Inferior parietal cortex (tissue), 1 donor: Measurements from ENCODE around the gene TMEM121B.
A peak's percentile ranks its signal among the peaks of the same experiment; 100 is the strongest.
"Not testable (repeated sequence)": the region's sequence is repeated elsewhere in the genome, so short reads cannot be mapped to it uniquely, and the experiment has no call there.

Experiments used
- DNase-seq: peaks from one replicate; pipeline ENCODE4 v3.0.0-alpha.2; 2016; ENCODE audit errors: extremely low spot score

TMEM121B gene

GRCh38 chr22:17121233-17122195 is at the start of gene TMEM121B:
Gene TMEM121B, minus strand, starts transcription at chr22:17121360. Its CDS starts 233 bp downstream, at chr22:17121127.
- DNase-seq = no peak

- no peak for DNase-seq
These were observed 46.3 kb upstream of the TMEM121B start for GRCh38 chr22:17167486-17167885.

GRCh38 chr22:17164392-17165024 is 43.3 kb upstream of the TMEM121B start:
- DNase-seq = no peak

GRCh38 chr22:17162731-17163130 is 41.6 kb upstream of the TMEM121B start:
- no peak for DNase-seq

DNA sequence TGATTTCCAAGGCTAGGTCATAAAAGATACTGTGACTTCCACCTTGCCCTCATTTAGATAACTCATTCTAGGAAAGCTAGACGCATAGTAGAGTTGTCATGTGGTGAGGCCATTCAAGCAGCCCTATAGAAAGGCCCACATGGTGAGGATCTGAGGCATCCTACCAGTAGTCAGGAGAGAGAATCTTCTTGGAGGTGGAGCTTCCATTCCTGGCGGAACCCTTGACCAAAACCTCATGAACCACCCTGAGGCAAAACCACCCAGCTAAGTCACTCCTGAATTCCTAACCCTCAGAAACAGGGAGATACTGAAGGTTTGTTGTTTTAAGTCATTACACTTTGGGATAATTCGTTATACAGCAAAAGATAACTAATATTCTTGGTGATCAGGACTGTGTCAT is 40.8 kb upstream of the TMEM121B start:
- no peak for DNase-seq

DNA sequence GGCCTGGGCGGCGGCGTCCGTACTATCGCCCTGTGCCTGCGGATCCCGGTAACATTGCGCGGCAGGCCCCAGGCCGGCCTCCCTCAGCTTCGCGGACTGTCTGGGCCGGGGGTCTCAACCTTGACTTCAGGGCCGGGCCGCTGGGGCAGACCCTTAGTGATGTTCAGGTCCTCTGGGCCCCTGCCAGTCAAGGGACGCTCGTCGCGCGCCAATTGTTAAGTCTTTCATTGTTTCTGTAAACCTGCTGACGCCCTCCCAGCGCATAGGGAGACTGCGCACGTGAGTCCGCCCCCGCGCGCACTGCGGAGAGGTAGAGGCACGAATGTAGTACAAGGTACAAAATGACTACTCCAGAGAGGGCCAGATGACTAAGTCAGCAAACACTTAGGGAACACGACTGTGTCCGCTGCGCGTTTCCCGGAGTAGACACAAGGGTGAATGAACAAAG is 38.4 kb upstream of the TMEM121B start:
- DNase-seq = peak; percentile 70

GRCh38 chr22:17158568-17159503 is 37.7 kb upstream of the TMEM121B start, which contains the start of gene HDHD5:
Gene HDHD5, minus strand, starts transcription at chr22:17159277. Its CDS starts 26 bp downstream, at chr22:17159251.
- peak; percentile 89 for DNase-seq

GRCh38 chr22:17158176-17158567 is 37.0 kb upstream of the TMEM121B start:
- DNase-seq = no peak

DNA sequence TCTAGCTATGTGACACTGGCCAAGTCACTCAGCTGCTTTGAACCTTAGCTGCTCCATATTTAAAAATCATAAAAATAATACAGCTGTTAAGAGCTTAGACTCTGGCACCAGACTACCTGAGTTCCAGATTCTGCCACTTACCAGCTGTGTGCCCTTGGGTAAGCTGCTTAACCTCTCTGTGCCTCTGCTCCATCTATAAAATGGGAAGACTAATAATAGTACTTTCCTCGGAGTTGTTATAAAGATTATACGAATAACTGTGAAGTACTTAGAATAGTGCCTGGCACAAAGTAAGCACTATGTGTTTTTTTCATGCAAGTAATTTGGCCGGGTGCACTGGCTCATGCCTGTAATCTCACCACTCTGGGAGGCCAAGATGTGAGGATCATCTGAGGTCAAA is 36.6 kb upstream of the TMEM121B start:
- DNase-seq = no peak

DNA sequence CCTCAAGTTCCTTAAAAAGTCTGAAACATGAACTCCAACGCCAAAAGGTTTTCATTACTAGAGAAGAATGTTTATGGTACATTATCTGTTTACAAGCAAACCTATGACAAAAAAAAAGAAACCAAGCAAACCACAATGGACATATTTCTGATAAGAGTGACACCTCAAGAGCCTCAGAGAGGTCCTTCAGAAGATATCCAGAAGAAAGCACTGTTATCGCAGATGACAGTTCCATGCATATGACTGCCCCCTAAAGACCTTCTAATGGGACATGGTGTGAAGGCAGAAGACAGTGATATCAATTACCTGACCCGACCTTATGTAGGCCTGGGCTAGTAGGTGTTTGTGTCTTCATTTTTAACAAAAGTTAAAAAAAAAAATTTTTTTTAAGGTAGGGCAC is 34.8 kb upstream of the TMEM121B start:
- DNase-seq = no peak

DNA sequence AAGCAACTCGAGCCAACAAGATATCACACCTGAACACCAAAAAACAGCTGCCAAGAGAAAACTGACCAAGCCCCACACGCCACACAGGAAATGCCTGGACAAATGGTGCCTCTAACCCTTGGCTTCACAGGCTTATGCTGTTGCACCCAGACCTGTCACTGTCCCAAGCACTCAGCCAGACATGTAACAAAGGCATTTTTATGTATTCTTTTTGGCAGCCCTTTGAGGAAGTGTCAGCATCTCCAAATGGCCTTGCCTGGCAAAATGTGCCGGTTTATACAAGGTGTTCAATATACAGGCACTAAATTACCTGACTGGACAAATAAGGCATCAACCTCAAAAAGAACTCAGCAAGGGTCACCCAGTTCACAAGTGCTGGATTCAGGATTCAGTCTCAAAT is 31.8 kb upstream of the TMEM121B start:
- DNase-seq = no peak

- no peak for DNase-seq
These were observed 31.2 kb upstream of the TMEM121B start for GRCh38 chr22:17152340-17152739.

GRCh38 chr22:17149076-17149815 is 28.1 kb upstream of the TMEM121B start:
- DNase-seq = no peak

GRCh38 chr22:17147458-17147857 is 26.3 kb upstream of the TMEM121B start:
- not testable (repeated sequence) for DNase-seq

DNA sequence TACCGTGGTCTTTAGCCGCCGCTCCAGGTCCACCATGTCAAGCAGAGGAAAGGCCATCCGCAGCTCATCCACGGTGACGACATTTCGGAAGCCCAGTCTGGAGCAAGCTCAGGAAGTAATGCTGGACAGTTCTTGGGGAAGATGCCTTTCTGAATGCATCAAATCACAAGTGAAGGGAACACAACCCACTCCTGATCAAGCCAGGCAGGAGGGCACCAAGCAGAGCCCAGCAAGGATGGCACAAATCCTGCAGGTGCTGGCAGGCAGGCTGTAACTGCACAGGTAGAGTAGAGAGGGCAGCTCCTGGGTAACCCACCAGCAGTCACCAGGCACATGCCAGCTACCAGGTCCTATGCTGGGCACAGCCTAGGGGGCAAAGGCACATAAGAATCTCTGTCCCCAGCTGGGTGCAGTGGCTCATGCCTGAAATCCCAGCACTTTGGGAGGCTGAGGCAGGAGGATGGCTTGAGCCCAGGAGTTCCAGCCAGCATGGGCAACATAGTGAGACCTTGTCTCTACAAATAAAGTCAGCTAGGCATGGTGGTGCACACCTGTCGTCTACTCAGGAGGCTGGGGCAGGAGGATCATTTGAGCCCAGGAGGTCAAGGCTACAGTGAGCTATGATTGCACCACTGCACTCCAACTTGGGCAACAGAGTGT is 24.0 kb upstream of the TMEM121B start:
- DNase-seq = no peak

GRCh38 chr22:17143826-17144225 is 22.7 kb upstream of the TMEM121B start:
- DNase-seq = no peak

GRCh38 chr22:17143101-17143500 is 21.9 kb upstream of the TMEM121B start:
- DNase-seq = no peak

GRCh38 chr22:17140826-17141766 is 19.9 kb upstream of the TMEM121B start:
- DNase-seq = no peak

DNA sequence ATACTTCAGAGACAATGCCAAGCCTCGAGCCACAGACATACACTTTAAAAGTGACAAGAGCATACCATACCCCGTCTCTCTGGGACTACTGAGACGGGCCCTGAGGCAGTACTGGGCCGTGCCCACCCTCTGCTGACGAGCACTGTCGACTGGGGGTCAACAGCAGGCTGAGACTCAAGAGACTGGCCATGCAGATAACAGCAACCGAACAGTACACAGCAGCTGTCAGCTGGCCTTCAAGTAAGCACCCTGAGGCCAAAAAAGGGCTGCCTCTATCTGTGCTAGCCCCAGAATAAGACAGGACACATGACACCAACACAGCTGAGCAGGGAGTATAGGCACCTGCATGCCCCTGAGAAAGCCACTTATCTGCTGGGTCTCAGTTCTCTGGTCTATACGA is 18.9 kb upstream of the TMEM121B start:
- no peak for DNase-seq
